Fibroblast of villous mesenchyme (primary cell): Measurements from ENCODE around the gene WDPCP. TPM values are rescaled to one million over a fixed set of nuclear protein-coding genes. Genes with fewer than 3 reads are reported as not detected.
"Not testable (repeated sequence)": the region's sequence is repeated elsewhere in the genome, so short reads cannot be mapped to it uniquely, and the experiment has no call there.

Experiments
- DNase-seq: peaks from one replicate; pipeline ENCODE4 v3.0.0-alpha.2; 2010; ENCODE audit warnings: low read depth
- H3K4me3 ChIP-seq: 2 replicates; pipeline ENCODE4 v1.5.1; 2011; ENCODE audit warnings: low read depth, mild to moderate bottlenecking, low read length
- total RNA-seq: library from RNA; depleted of rRNA; stranded (reverse); fragments of >200 nt; gene quantifications from 2 replicates; pipeline ENCODE4 v1.2.3, GENCODE V29; 2012
- TF ChIP-seq, protein P1 (sequence below): IDR thresholded peaks from 2 replicates; pipeline ENCODE4 v1.5.1; 2012; ENCODE audit warnings: low read depth, mild to moderate bottlenecking, low read length; ENCODE audit not compliant: insufficient read depth

The WDPCP gene
- total RNA-seq, 1 donor = 14.7 TPM

- no peak for DNase-seq
- TF ChIP-seq, protein P1, sequence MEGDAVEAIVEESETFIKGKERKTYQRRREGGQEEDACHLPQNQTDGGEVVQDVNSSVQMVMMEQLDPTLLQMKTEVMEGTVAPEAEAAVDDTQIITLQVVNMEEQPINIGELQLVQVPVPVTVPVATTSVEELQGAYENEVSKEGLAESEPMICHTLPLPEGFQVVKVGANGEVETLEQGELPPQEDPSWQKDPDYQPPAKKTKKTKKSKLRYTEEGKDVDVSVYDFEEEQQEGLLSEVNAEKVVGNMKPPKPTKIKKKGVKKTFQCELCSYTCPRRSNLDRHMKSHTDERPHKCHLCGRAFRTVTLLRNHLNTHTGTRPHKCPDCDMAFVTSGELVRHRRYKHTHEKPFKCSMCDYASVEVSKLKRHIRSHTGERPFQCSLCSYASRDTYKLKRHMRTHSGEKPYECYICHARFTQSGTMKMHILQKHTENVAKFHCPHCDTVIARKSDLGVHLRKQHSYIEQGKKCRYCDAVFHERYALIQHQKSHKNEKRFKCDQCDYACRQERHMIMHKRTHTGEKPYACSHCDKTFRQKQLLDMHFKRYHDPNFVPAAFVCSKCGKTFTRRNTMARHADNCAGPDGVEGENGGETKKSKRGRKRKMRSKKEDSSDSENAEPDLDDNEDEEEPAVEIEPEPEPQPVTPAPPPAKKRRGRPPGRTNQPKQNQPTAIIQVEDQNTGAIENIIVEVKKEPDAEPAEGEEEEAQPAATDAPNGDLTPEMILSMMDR = no peak
- H3K4me3 ChIP-seq = no peak overlapping the region
Observed at GRCh38 chr2:63345285-63345633, 243.0 kb downstream of the WDPCP start.

DNA sequence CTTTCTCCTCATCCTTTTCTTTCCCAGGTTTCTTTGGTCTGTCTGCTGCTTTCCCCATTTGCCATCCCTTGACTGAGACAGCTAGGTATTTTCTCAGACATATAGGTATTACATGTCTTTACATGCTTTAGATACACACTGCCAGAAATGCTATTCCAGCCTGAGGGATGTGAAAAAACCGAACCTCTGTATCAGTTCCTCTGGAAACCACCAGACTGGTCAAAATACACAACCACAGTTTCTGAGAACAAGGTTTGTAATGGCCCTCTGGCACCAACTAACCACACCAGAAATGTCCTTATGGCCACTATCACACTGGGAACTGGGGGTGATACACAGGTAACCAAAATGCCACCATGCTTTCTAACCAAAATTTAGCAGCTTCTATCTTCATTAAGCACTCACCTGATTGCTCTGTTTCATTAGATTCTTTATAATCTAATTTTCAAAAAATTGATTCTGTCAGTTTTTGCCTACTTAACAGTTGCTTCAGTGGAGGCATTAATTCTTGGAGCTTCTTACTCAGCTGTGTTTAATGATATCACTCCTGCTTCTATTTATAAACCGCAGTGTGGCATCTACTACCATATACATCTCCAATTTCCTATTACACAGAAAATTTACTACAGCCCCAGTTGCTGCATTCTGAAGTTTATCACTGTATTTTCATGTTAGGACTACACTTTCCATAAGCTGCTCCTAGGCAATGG lies 243.5 kb downstream of the WDPCP start:
- TF ChIP-seq, protein P1 = no peak
- no peak for DNase-seq
- no peak overlapping the region for H3K4me3 ChIP-seq

GRCh38 chr2:63343397-63344109 lies 244.7 kb downstream of the WDPCP start:
- no peak for DNase-seq
- no peak overlapping the region for H3K4me3 ChIP-seq
- TF ChIP-seq, protein P1 = no peak

GRCh38 chr2:63340443-63340842 lies 247.8 kb downstream of the WDPCP start:
- DNase-seq = no peak
- H3K4me3 ChIP-seq = no peak overlapping the region
- TF ChIP-seq, protein P1 = no peak

DNA sequence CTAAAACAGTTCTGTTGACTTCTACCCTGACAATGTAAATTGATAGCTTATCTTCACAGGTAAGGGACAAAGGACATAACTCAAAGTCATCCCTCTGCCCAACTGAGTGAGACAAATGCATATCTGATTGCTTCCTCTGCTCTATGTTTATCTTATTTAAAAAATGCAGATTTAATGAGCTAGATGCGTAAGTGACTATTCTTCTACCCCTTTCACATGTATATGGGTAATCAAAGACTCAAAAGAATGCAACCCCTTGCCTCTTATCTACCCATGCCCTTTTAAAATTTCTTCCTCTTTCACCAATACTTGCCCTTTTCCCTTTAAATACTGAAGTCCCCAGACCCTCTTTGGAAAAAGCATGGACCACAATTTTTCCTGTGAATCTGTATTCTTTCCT lies 253.4 kb downstream of the WDPCP start:
- DNase-seq = no peak
- no peak overlapping the region for H3K4me3 ChIP-seq
- TF ChIP-seq, protein P1 = no peak

- TF ChIP-seq, protein P1 = no peak
Observed at GRCh38 chr2:63326473-63326872, 261.8 kb downstream of the WDPCP start.

DNA sequence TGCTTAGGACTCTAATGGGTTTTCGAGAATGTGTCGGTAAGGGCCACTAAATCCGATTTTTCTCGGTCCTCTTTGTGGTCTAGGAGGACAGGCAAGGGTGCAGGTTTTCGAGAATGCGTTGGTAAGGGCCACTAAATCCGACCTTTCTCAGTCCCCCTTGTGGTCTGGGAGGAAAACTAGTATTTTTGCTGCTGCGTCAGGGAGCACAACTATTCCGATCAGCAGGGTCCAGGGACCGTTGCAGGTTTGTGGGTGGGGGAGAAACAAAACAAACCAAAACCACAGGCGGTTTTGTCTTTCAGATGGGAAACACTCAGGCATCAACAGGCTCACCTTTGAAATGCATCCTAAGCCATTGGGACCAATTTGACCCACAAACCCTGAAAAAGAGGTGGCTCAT lies 264.6 kb downstream of the WDPCP start:
- not testable (repeated sequence) for DNase-seq, H3K4me3 ChIP-seq

More at GRCh38 chr2:63326473-63326872, 261.8 kb downstream of the WDPCP start:
- H3K4me3 ChIP-seq = no peak overlapping the region
- DNase-seq = no peak

GRCh38 chr2:63321973-63322372 lies 266.3 kb downstream of the WDPCP start:
- not testable (repeated sequence) for H3K4me3 ChIP-seq, DNase-seq
